Smooth muscle cell (in vitro differentiated cells): Measurements from ENCODE around the gene RNPEPL1. TPM values are rescaled to one million over a fixed set of nuclear protein-coding genes. Genes with fewer than 3 reads are reported as not detected.

Experiments used
- DNase-seq: peaks from one replicate; lab custom pipeline; 2025; ENCODE audit not compliant: unreplicated experiment; lab: John Stamatoyannopoulos, UW
- H2AFZ ChIP-seq: fragments of 200-600 bp; sonication (generic); 2 replicates; pipeline ENCODE4 v1.6.0; 2016; ENCODE audit warnings: antibody characterized with exemption, low read depth, mild to moderate bottlenecking
- H3F3A ChIP-seq: fragments of 200-600 bp; sonication (generic); 2 replicates; pipeline ENCODE4 v1.6.0; 2017; ENCODE audit warnings: antibody characterized with exemption, low read depth
- H3K27ac ChIP-seq: fragments of 200-600 bp; sonication (generic); 2 replicates; pipeline ENCODE4 v1.5.1; 2016; ENCODE audit warnings: low read depth, mild to moderate bottlenecking
- H3K27me3 ChIP-seq: fragments of 200-600 bp; sonication (generic); 2 replicates; pipeline ENCODE4 v1.6.1; 2016; ENCODE audit warnings: low read depth, mild to moderate bottlenecking
- H3K36me3 ChIP-seq: fragments of 200-600 bp; sonication (generic); 2 replicates; pipeline ENCODE4 v1.5.1; 2016; ENCODE audit warnings: low read depth
- H3K4me1 ChIP-seq: fragments of 200-600 bp; sonication (generic); 2 replicates; pipeline ENCODE4 v1.5.1; 2016; ENCODE audit warnings: low read depth
- H3K4me2 ChIP-seq: fragments of 200-600 bp; sonication (generic); 2 replicates; pipeline ENCODE4 v1.6.0; 2016; ENCODE audit warnings: mild to moderate bottlenecking
- H3K4me3 ChIP-seq: fragments of 200-600 bp; sonication (generic); 2 replicates; pipeline ENCODE4 v1.5.1; 2016; ENCODE audit warnings: mild to moderate bottlenecking
- H3K79me2 ChIP-seq: fragments of 200-600 bp; sonication (generic); 2 replicates; pipeline ENCODE4 v1.6.0; 2016; ENCODE audit warnings: low read depth, mild to moderate bottlenecking
- H3K9ac ChIP-seq: fragments of 200-600 bp; sonication (generic); 2 replicates; pipeline ENCODE4 v1.6.0; 2016; ENCODE audit warnings: low read depth
- H3K9me3 ChIP-seq: fragments of 200-600 bp; sonication (generic); replicated peaks from 2 replicates; pipeline ENCODE4 v1.5.1; 2016; ENCODE audit warnings: low read depth
- H4K20me1 ChIP-seq: fragments of 200-600 bp; sonication (generic); 2 replicates; pipeline ENCODE4 v1.6.0; 2016; ENCODE audit warnings: low read depth
- WGBS: methylation state at CpG from one replicate; pipeline ENCODE4 v1.1.7; 2016; ENCODE audit warnings: low lambda C conversion rate; 5-methylcytosine and 5-hydroxymethylcytosine counted together
- polyA plus RNA-seq: library from polyadenylated mRNA; unstranded; fragments of >200 nt; fragmentation: Nextera tagmentation; extraction: Ambion mirVana; gene quantifications from 2 replicates; pipeline ENCODE4 v1.2.1, GENCODE V29; 2016
- total RNA-seq: library from RNA; depleted of rRNA; stranded (reverse); fragments of >200 nt; gene quantifications from 2 replicates; pipeline ENCODE4 v1.2.3, GENCODE V29; 2014
- TF ChIP-seq, protein P1 (sequence below): fragments of 200-600 bp; sonication (generic); IDR thresholded peaks from 2 replicates; pipeline ENCODE4 v1.5.1; 2017; ENCODE audit warnings: borderline replicate concordance, mild to moderate bottlenecking, antibody characterized with exemption; ENCODE audit not compliant: insufficient read depth, poor library complexity, severe bottlenecking

RNPEPL1 gene
- total and polyA plus RNA-seq, 2 experiments from 2014 or later: 15.3 to 40.9 TPM

DNA sequence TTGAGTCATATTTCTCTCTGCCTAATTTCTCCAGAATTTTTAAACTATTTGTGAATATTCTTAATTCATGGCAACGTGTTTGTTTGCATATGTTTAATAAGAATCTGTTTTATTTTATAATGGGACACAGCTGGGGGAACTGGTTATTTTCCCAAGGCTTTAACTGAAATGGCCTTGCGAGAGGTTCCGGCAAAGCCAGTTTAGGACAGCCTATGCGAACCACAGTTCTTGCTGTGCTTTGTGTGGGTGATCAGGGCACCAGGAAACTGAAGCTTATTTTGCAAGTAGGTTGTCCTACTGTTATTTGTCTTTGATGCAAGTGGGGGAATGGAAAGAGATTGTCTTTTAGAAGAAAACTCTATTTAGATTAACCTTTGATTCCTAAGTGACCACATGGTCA, 17.0 kb upstream of the RNPEPL1 start:
- Histone ChIP-seq H3K9ac (no peak overlapping the region), H3K4me3 (no peak overlapping the region), H3K4me2 (no peak overlapping the region), H3K79me2 (no peaks in the 10 kb centered on the region), H4K20me1 (peaks cover 7% of the 10 kb centered on the region), H3K27me3 (no peaks in the 10 kb centered on the region), H3K4me1 (no peaks in the 10 kb centered on the region), H3K9me3 (peaks cover 7% of the 10 kb centered on the region), H3K27ac (no peak overlapping the region), H2AFZ (no peak overlapping the region), H3F3A (no peaks in the 10 kb centered on the region), H3K36me3 (no peaks in the 10 kb centered on the region)
- WGBS: 82% methylated on average over 4 of the region's 4 CpGs
- TF ChIP-seq, protein P1, sequence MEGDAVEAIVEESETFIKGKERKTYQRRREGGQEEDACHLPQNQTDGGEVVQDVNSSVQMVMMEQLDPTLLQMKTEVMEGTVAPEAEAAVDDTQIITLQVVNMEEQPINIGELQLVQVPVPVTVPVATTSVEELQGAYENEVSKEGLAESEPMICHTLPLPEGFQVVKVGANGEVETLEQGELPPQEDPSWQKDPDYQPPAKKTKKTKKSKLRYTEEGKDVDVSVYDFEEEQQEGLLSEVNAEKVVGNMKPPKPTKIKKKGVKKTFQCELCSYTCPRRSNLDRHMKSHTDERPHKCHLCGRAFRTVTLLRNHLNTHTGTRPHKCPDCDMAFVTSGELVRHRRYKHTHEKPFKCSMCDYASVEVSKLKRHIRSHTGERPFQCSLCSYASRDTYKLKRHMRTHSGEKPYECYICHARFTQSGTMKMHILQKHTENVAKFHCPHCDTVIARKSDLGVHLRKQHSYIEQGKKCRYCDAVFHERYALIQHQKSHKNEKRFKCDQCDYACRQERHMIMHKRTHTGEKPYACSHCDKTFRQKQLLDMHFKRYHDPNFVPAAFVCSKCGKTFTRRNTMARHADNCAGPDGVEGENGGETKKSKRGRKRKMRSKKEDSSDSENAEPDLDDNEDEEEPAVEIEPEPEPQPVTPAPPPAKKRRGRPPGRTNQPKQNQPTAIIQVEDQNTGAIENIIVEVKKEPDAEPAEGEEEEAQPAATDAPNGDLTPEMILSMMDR: no peak
- DNase-seq: no peak

DNA sequence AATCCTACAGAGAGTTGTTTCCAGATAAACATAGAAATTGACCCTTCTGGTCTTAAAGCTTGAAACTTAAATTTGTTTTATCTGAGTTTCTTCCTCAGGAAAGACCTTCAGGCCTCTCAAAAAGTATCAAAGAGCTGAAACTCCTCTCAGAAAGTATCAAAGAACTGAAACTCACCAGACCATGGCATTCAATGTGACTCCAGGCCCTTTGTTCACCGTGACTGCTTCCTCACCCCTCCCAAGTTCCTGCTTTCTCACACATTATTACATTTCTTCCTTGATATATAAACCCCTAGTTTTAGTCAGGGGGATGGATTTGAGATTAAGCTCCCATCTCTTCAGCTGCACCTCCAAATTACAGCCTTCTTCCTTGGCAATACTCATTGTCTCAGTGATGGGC, 16.5 kb upstream of the RNPEPL1 start:
- WGBS: 0% methylated on average over 1 of the region's 1 CpG
- no peak for DNase-seq
- H3K4me3 ChIP-seq: no peak overlapping the region

DNA sequence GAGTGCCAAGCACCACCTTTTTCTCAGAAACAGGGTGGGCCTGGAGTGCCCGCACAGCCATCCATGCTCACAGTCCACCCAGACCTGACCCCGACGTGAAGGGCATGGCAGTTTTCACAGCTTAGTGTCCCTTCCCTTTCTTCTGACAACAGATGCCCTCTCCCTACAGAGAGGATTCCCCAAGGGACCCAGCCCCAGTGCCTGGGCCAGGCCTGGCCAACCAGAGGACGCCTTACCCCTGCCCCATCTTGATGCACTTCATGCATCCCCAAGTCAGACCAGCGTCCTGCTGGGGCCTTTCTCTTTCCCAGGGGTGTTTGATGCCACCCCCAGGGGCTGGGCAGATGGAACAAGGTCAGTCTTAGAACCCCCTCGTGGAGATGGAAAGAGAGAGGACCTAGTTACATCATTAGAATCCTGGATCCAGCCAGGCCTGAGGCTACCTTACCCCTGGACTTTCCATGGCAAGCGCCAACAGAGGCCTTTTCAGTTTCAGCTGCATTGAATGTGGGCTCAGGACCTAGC, 14.3 kb upstream of the RNPEPL1 start:
- Histone ChIP-seq H3K4me2 (no peak overlapping the region), H3K4me1 (peaks cover 5% of the 10 kb centered on the region), H3K27me3 (no peaks in the 10 kb centered on the region), H3K79me2 (peaks cover 11% of the 10 kb centered on the region), H3K27ac (no peak overlapping the region), H3K4me3 (no peak overlapping the region), H3F3A (no peaks in the 10 kb centered on the region), H2AFZ (no peak overlapping the region), H3K36me3 (no peaks in the 10 kb centered on the region), H3K9me3 (peaks cover 7% of the 10 kb centered on the region), H4K20me1 (peaks cover 25% of the 10 kb centered on the region), H3K9ac (no peak overlapping the region)
- no peak for DNase-seq
- TF ChIP-seq, protein P1: no peak
- WGBS: 94% methylated on average over 7 of the region's 7 CpGs

More for the DNA sequence above, 16.5 kb upstream of the RNPEPL1 start:
- Histone ChIP-seq H3K27ac (no peak overlapping the region), H4K20me1 (peaks cover 12% of the 10 kb centered on the region), H3K27me3 (no peaks in the 10 kb centered on the region), H3F3A (no peaks in the 10 kb centered on the region), H3K79me2 (no peaks in the 10 kb centered on the region), H3K36me3 (no peaks in the 10 kb centered on the region), H3K4me1 (no peaks in the 10 kb centered on the region), H3K4me2 (no peak overlapping the region), H3K9me3 (peaks cover 7% of the 10 kb centered on the region), H2AFZ (no peak overlapping the region), H3K9ac (no peak overlapping the region)
- TF ChIP-seq, protein P1: no peak

DNA sequence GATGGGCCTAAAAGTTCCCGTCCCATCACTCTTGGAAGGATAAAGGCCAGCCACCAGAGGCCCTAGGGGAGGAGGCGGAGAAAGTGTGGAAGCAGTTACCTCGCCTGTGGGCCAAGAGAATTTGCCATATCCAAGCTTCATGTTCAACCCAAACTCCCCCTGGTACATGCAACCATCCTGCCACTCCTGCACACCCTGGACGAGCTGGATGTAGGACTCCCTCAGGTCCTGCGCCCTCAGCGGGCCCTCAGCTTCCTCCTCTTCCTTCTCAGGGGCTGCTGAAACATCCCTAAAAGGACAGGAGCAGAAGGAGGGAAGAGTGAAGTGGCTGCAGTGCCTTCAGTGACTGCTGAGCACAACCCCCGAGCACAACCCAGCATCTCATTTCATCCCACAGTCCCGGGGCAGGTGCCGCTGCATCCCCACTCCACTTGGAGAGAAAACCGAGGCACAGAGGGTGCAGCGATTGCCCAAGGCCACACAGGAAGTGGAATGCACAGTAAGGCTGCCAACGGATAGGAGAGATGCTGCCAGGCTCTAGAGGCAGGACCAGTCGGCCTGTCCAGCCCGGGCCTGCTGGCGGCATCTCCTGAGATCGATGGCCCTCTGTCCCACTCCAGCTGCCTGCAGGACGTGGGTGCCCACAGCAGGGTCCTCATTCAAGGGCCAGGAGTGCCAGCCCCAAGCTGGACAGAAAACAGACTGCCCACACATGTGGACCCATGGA, 13.4 kb upstream of the RNPEPL1 start:
- Histone ChIP-seq H3K36me3 (no peaks in the 10 kb centered on the region), H3F3A (no peaks in the 10 kb centered on the region), H4K20me1 (peaks cover 34% of the 10 kb centered on the region), H3K9ac (no peak overlapping the region), H3K27me3 (no peaks in the 10 kb centered on the region), H3K27ac (no peak overlapping the region), H3K4me1 (peaks cover 5% of the 10 kb centered on the region), H2AFZ (no peak overlapping the region), H3K4me3 (no peak overlapping the region), H3K9me3 (peaks cover 7% of the 10 kb centered on the region), H3K79me2 (peaks cover 17% of the 10 kb centered on the region), H3K4me2 (no peak overlapping the region)
- 95% methylated on average over 17 of the region's 17 CpGs for WGBS
- DNase-seq: no peak
- TF ChIP-seq, protein P1: no peak
